ENCODE measurements around the gene SCGB1D1.
"Not testable (repeated sequence)": the region's sequence is repeated elsewhere in the genome, so short reads cannot be mapped to it uniquely, and the experiment has no call there.

Gene SCGB1D1

GRCh38 chr11:62205441-62205840 lies 15.4 kb downstream of the SCGB1D1 start:
- no peak for TF ChIP-seq CTCF (IDR thresholded peaks at IDR 0.05; ENCODE audit: insufficient read depth, low read length, missing control alignments)
- ChIA-PET CTCF (no interaction called here), POLR2A (no interaction called here)
- H3K4me3 ChIP-seq (ENCODE audit: low read depth, low read length): no peak overlapping the region
- DNase-seq (ENCODE audit: low read depth, low spot score): no peak

- POLR2A ChIA-PET; H3K4me3 ChIP-seq (ENCODE audit: low read depth, low read length); DNase-seq (ENCODE audit: low read depth, low spot score); CTCF ChIA-PET: not testable (repeated sequence)
These were observed 16.5 kb downstream of the SCGB1D1 start for GRCh38 chr11:62206276-62207066.

- TF ChIP-seq CTCF (IDR thresholded peaks at IDR 0.05; ENCODE audit: insufficient read depth, low read length, missing control alignments): no peak
- no peak for DNase-seq (ENCODE audit: low read depth, low spot score)
- POLR2A ChIA-PET: no interaction called here
- H3K4me3 ChIP-seq (ENCODE audit: low read depth, low read length): no peak overlapping the region
- CTCF ChIA-PET: interaction anchor here (0.5 to 1.5 kb wide), 2 partner anchors 28 to 412 kb away, joined by 3 to 4 read pairs; no protein-coding TSS in a partner anchor
These were observed 18.7 kb downstream of the SCGB1D1 start for GRCh38 chr11:62208785-62209144.

DNA sequence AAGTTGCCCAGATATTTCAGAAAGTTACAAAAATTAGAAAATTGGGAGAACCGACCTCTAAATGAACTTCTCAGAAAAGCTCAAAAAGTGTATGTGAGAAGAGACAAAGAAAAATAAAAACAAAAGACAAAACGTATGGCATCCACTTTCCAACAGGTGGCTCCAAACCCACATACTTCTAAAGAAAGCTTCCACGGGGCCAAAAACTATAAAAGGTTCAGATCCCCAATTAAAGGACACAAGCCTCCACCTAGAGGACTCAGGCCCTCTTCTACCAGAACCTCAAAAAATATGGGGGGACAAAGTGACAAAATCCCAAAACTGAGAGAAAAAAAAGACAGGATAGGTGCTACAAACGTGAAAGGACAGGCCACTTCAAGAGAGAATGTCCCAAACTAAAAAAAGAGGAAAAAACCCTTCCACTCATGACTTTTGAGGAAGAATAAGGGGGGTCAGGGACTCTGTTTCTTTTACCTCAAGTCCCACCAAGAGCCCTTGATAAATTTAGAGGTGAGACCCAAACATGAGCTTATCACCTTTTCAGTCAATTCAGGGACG lies 27.3 kb downstream of the SCGB1D1 start:
- TF ChIP-seq CTCF (IDR thresholded peaks at IDR 0.05; ENCODE audit: insufficient read depth, low read length, missing control alignments): peak; percentile 0
- ChIA-PET POLR2A (interaction anchor here (0.6 kb wide), 1 partner anchor 416 kb away, joined by 3 read pairs; no protein-coding TSS in a partner anchor), CTCF (interaction anchor here (1.0 to 1.5 kb wide), 4 partner anchors 18 to 163 kb away, joined by 4 to 5 read pairs (median 5); no protein-coding TSS in a partner anchor)
- DNase-seq (ENCODE audit: low read depth, low spot score): no peak
- H3K4me3 ChIP-seq (ENCODE audit: low read depth, low read length): no peak overlapping the region

GRCh38 chr11:62221498-62221897 lies 31.5 kb downstream of the SCGB1D1 start:
- H3K4me3 ChIP-seq (ENCODE audit: low read depth, low read length): no peak overlapping the region
- ChIA-PET POLR2A (no interaction called here), CTCF (interaction anchor here (1.9 kb wide), 1 partner anchor 89 kb away, joined by 9 read pairs; no protein-coding TSS in a partner anchor)
- no peak for TF ChIP-seq CTCF (IDR thresholded peaks at IDR 0.05; ENCODE audit: insufficient read depth, low read length, missing control alignments)
- DNase-seq (ENCODE audit: low read depth, low spot score): no peak

DNA sequence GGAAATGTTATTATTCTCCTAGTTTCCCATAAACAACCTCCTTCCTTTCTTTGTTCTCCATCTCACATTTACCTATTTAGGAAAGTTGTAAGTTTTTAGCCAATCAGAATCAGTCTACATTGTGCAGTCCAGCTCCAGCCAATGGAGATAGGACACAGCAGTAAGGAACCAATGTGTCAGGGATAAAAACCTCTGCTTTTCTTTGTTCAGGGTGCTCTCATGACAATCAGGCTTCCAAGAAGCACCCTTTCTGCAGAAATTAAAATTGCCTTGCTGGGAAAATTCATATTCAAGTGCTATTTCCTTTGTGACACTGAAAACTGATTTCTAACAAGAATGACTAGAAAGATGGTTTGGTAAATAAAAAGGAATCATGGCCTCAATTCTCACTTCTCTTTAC lies 33.1 kb downstream of the SCGB1D1 start:
- POLR2A ChIA-PET: no interaction called here
- CTCF ChIA-PET: interaction anchor here (1.9 kb wide), 1 partner anchor 88 kb away, joined by 9 read pairs; no protein-coding TSS in a partner anchor
- DNase-seq (ENCODE audit: low read depth, low spot score): no peak
- no peak overlapping the region for H3K4me3 ChIP-seq (ENCODE audit: low read depth, low read length)
- TF ChIP-seq CTCF (IDR thresholded peaks at IDR 0.05; ENCODE audit: insufficient read depth, low read length, missing control alignments): no peak

All from AG04449 (cell line).